HEK293 (cell line): Measurements from ENCODE around the gene GPR101.

Experiments used
- CTCF ChIA-PET: fragments of 350-600 bp; formaldehyde crosslinking; extraction: SDS; loops from one replicate; lab custom pipeline; 2021; ENCODE audit warnings: antibody characterized with exemption; lab: Yijun Ruan, JAX
- POLR2A ChIA-PET: fragments of 300-600 bp; formaldehyde crosslinking; extraction: SDS; loops from one replicate; lab custom pipeline; 2020; ENCODE audit warnings: antibody characterized with exemption, inconsistent platforms; lab: Yijun Ruan, JAX
- H3K27ac ChIP-seq: fragments of 200-500 bp; sonication (Bioruptor generic); 2 replicates; pipeline ENCODE4 v1.5.1; 2014; ENCODE audit warnings: low read depth, low read length, control low read depth, inconsistent platforms; ENCODE audit errors: extremely low read depth
- H3K36me3 ChIP-seq, 2 experiments: fragments of 200-500 bp in 1 of 2; sonication (Bioruptor generic) in 1 of 2; 1 replicate in 1 of 2; 2 replicates in 1 of 2; pipeline ENCODE4 v1.5.1; 2014 to 2017; ENCODE audit warnings: inconsistent platforms in 2 of 2, low read length in 2 of 2; ENCODE audit not compliant: control insufficient read depth in 2 of 2, insufficient read depth in 1 of 2
- H3K4me1 ChIP-seq: fragments of 200-500 bp; sonication (Bioruptor generic); 2 replicates; pipeline ENCODE4 v1.5.1; 2014; ENCODE audit warnings: mild to moderate bottlenecking, low read length, inconsistent platforms; ENCODE audit not compliant: control insufficient read depth, insufficient read depth
- H3K4me3 ChIP-seq: 2 replicates; pipeline ENCODE4 v1.5.1; 2011; ENCODE audit warnings: low read depth, mild to moderate bottlenecking, control low read depth, low read length, moderate library complexity
- H3K9me3 ChIP-seq: fragments of 200-500 bp; sonication (Bioruptor generic); 2 replicates; pipeline ENCODE4 v1.5.1; 2014; ENCODE audit warnings: low read depth, low read length, inconsistent platforms; ENCODE audit not compliant: control insufficient read depth, insufficient read depth
- GLIS1 ChIP-seq: fragments of 450-650 bp; formaldehyde crosslinking; IDR thresholded peaks from 2 replicates; pipeline ENCODE4 v1.5.1; 2016; ENCODE audit warnings: missing biosample characterization, missing genetic modification characterization
- INSM2 ChIP-seq: fragments of 450-650 bp; formaldehyde crosslinking; IDR thresholded peaks from 2 replicates; pipeline ENCODE4 v1.5.1; 2016; ENCODE audit warnings: missing biosample characterization, missing genetic modification characterization
- KLF16 ChIP-seq: fragments of 450-650 bp; formaldehyde crosslinking; IDR thresholded peaks from 2 replicates; pipeline ENCODE4 v1.5.1; 2017; ENCODE audit warnings: missing biosample characterization, missing genetic modification characterization
- KLF17 ChIP-seq: fragments of 450-650 bp; formaldehyde crosslinking; IDR thresholded peaks from 2 replicates; pipeline ENCODE4 v1.5.1; 2016; ENCODE audit warnings: missing biosample characterization, missing genetic modification characterization
- MYNN ChIP-seq: fragments of 450-650 bp; formaldehyde crosslinking; IDR thresholded peaks from 2 replicates; pipeline ENCODE4 v1.5.1; 2016; ENCODE audit warnings: missing biosample characterization, missing genetic modification characterization, borderline replicate concordance
- PRDM1 ChIP-seq: fragments of 450-650 bp; formaldehyde crosslinking; IDR thresholded peaks from 2 replicates; pipeline ENCODE4; 2016; ENCODE audit warnings: missing biosample characterization, missing genetic modification characterization
- SP2 ChIP-seq: fragments of 450-650 bp; formaldehyde crosslinking; IDR thresholded peaks from 2 replicates; pipeline ENCODE4 v1.5.1; 2016; ENCODE audit warnings: missing biosample characterization, missing genetic modification characterization
- ZBTB17 ChIP-seq: fragments of 450-650 bp; formaldehyde crosslinking; IDR thresholded peaks from 2 replicates; pipeline ENCODE4 v1.5.1; 2016; ENCODE audit warnings: missing biosample characterization, missing genetic modification characterization
- ZBTB26 ChIP-seq: fragments of 450-650 bp; formaldehyde crosslinking; optimal IDR thresholded peaks from 2 replicates; pipeline ENCODE3; 2016; ENCODE audit warnings: missing biosample characterization, mild to moderate bottlenecking, missing genetic modification characterization
- ZBTB49 ChIP-seq: fragments of 450-650 bp; formaldehyde crosslinking; IDR thresholded peaks from 2 replicates; pipeline ENCODE4 v1.5.1; 2016; ENCODE audit warnings: missing biosample characterization, missing genetic modification characterization, low read depth
- ZFP69B ChIP-seq: fragments of 450-650 bp; formaldehyde crosslinking; IDR thresholded peaks from 2 replicates; pipeline ENCODE4 v1.5.1; 2016; ENCODE audit warnings: missing biosample characterization, missing genetic modification characterization
- ZNF114 ChIP-seq: fragments of 450-650 bp; formaldehyde crosslinking; IDR thresholded peaks from 2 replicates; pipeline ENCODE4 v1.5.0; 2017; ENCODE audit warnings: missing biosample characterization, missing genetic modification characterization
- ZNF140 ChIP-seq: fragments of 450-650 bp; formaldehyde crosslinking; IDR thresholded peaks from 2 replicates; pipeline ENCODE4 v1.5.1; 2016; ENCODE audit warnings: missing biosample characterization, missing genetic modification characterization
- ZNF18 ChIP-seq: fragments of 450-650 bp; formaldehyde crosslinking; IDR thresholded peaks from 2 replicates; pipeline ENCODE4 v1.5.1; 2016; ENCODE audit warnings: missing biosample characterization, missing genetic modification characterization
- ZNF302 ChIP-seq: fragments of 450-650 bp; formaldehyde crosslinking; IDR thresholded peaks from 2 replicates; pipeline ENCODE4 v1.5.1; 2016; ENCODE audit warnings: missing biosample characterization, missing genetic modification characterization, low read depth
- ZNF366 ChIP-seq: fragments of 450-650 bp; formaldehyde crosslinking; conservative IDR thresholded peaks from 2 replicates; pipeline ENCODE4 v1.5.1; 2016; ENCODE audit warnings: missing biosample characterization, missing genetic modification characterization
- ZNF48 ChIP-seq: fragments of 450-650 bp; formaldehyde crosslinking; IDR thresholded peaks from 2 replicates; pipeline ENCODE4 v1.5.1; 2016; ENCODE audit warnings: missing biosample characterization, missing genetic modification characterization
- ZNF501 ChIP-seq: fragments of 450-650 bp; formaldehyde crosslinking; IDR thresholded peaks from 2 replicates; pipeline ENCODE4 v1.5.1; 2016; ENCODE audit warnings: missing biosample characterization, missing genetic modification characterization
- ZNF549 ChIP-seq: fragments of 450-650 bp; IDR thresholded peaks from 2 replicates; pipeline ENCODE4 v1.5.1; 2018; ENCODE audit warnings: missing biosample characterization, missing genetic modification characterization, mild to moderate bottlenecking, inconsistent platforms, moderate library complexity
- ZNF626 ChIP-seq: fragments of 450-650 bp; sonication (Bioruptor Pico); formaldehyde crosslinking; IDR thresholded peaks from 2 replicates; pipeline ENCODE4 v1.5.1; 2018; ENCODE audit warnings: missing biosample characterization, missing genetic modification characterization, inconsistent platforms
- ZNF639 ChIP-seq: fragments of 450-650 bp; formaldehyde crosslinking; IDR thresholded peaks from 2 replicates; pipeline ENCODE4 v1.5.1; 2016; ENCODE audit warnings: missing biosample characterization, missing genetic modification characterization
- ZNF791 ChIP-seq: fragments of 450-650 bp; formaldehyde crosslinking; IDR thresholded peaks from 2 replicates; pipeline ENCODE4 v1.5.1; 2016; ENCODE audit warnings: missing biosample characterization, missing genetic modification characterization
- ZSCAN4 ChIP-seq: fragments of 450-650 bp; formaldehyde crosslinking; IDR thresholded peaks from 2 replicates; pipeline ENCODE4 v1.5.1; 2017; ENCODE audit warnings: missing biosample characterization, missing genetic modification characterization
- ZXDB ChIP-seq: fragments of 450-650 bp; formaldehyde crosslinking; IDR thresholded peaks from 2 replicates; pipeline ENCODE4 v1.5.1; 2016; ENCODE audit warnings: missing biosample characterization, missing genetic modification characterization

GPR101 gene

GRCh38 chrX:137032341-137032694 is 1.5 kb downstream of the GPR101 start (continued):
- TF ChIP-seq KLF17 (tag by site-specific recombination) = no peak
- TF ChIP-seq KLF16 = peak; percentile 42; the same call in 1 of the 2 replicates
- no peak for TF ChIP-seq SP2 (tag by site-specific recombination)
- TF ChIP-seq GLIS1 = no peak
- TF ChIP-seq ZSCAN4 (tag by site-specific recombination) = no peak
- peak; percentile 33 for TF ChIP-seq ZBTB26 (tag by site-specific recombination)
- TF ChIP-seq ZNF366 (tag by site-specific recombination) = peak; percentile 88
- no peak for TF ChIP-seq ZXDB (tag by site-specific recombination)
- no peak for TF ChIP-seq MYNN (tag by site-specific recombination)
- peak; percentile 48; the same call in 1 of the 2 replicates for TF ChIP-seq ZNF639 (tag by site-specific recombination)
- TF ChIP-seq ZNF48 (tag by site-specific recombination) = peak; percentile 93; the same call in 1 of the 2 replicates

- Histone ChIP-seq H3K27ac (no peak overlapping the region), H3K9me3 (no peaks in the 10 kb centered on the region), H3K4me1 (peaks cover 2% of the 10 kb centered on the region), H3K36me3 (no peaks in the 10 kb centered on the region), H3K4me3 (peak overlapping the region; percentile 29)
- ChIA-PET POLR2A (no interaction called here), CTCF (no interaction called here)
- TF ChIP-seq GLIS1 = peak; percentile 11; the same call in 1 of the 2 replicates
- no peak for TF ChIP-seq ZFP69B
- peak; percentile 84 for TF ChIP-seq ZBTB17 (tag by site-specific recombination)
- TF ChIP-seq ZBTB49 (tag by site-specific recombination) = no peak
- TF ChIP-seq ZNF791 (tag by site-specific recombination) = no peak
- TF ChIP-seq ZNF18 (tag by site-specific recombination) = no peak
- no peak for TF ChIP-seq ZNF114 (tag by site-specific recombination)
- TF ChIP-seq ZBTB26 (tag by site-specific recombination) = peak; percentile 62
- no peak for TF ChIP-seq INSM2 (tag by site-specific recombination)
- TF ChIP-seq ZNF626 (tag by site-specific recombination) = no peak
- no peak for TF ChIP-seq ZNF302
- TF ChIP-seq PRDM1 = peak; percentile 94
- TF ChIP-seq ZNF140 = no peak
- TF ChIP-seq ZNF549 (tag by site-specific recombination) = no peak
- 0 out of 2 replicates have a peak, but pooled peaks have one; percentile 31 for TF ChIP-seq ZNF501 (tag by site-specific recombination)
Measured at GRCh38 chrX:137031517-137032340, 2.1 kb downstream of the GPR101 start.
